GM23248 (cell line): ENCODE data around the gene USP20.

Source experiments
- EZH2 ChIP-seq: fragments of 200-600 bp; sonication (generic); IDR thresholded peaks from 2 replicates; pipeline ENCODE4 v1.6.1; 2018; ENCODE audit warnings: antibody characterized with exemption, mild to moderate bottlenecking; ENCODE audit not compliant: insufficient read depth, poor library complexity, severe bottlenecking
- EZH2phosphoT487 ChIP-seq: fragments of 200-600 bp; sonication (generic); IDR thresholded peaks from 2 replicates; pipeline ENCODE4 v1.6.1; 2018; ENCODE audit warnings: antibody characterized with exemption, moderate library complexity, mild to moderate bottlenecking, low read depth; ENCODE audit not compliant: insufficient read depth

DNA sequence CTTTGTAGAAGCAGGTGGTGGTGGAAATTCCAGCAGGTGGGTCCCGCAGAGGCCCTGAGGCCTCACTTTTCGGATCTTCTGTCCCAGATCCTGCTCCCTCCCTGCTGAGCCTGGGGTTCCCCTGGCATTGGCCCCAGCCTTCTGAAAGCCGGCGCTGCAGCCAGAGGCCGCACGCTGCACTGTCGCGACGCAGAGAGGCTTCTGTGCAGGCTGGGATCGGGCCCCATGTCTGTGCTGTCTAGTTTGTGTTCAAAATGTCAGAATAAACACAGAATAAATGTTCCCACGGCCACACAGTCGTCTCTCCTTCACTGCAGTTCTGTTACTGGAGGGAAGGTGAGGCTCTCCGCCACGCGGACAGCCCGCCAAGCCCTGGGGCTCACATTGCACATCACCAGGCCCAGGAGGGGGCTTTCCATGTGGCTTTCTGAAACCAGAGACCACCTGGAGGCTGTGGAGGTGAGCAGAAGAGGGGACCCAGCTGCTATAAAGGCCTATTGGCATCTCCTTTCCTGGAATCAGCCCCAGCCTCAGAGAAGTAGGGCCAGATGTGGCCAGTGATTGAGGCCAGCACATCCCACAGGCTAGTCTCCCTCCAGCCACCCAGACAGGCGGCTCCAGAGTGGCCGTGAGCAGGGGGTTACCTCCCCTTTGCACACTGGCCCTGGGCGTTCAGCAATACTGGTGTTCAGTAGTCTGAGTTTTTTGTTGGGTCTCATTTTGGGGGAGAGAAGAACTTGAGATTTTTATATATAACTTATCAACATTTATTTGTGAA, 46.5 kb downstream of the USP20 start:
- no peak for TF ChIP-seq EZH2
- TF ChIP-seq EZH2phosphoT487, result no peak
